Measurements from ENCODE around the gene CDRT4.

The CDRT4 gene

DNA sequence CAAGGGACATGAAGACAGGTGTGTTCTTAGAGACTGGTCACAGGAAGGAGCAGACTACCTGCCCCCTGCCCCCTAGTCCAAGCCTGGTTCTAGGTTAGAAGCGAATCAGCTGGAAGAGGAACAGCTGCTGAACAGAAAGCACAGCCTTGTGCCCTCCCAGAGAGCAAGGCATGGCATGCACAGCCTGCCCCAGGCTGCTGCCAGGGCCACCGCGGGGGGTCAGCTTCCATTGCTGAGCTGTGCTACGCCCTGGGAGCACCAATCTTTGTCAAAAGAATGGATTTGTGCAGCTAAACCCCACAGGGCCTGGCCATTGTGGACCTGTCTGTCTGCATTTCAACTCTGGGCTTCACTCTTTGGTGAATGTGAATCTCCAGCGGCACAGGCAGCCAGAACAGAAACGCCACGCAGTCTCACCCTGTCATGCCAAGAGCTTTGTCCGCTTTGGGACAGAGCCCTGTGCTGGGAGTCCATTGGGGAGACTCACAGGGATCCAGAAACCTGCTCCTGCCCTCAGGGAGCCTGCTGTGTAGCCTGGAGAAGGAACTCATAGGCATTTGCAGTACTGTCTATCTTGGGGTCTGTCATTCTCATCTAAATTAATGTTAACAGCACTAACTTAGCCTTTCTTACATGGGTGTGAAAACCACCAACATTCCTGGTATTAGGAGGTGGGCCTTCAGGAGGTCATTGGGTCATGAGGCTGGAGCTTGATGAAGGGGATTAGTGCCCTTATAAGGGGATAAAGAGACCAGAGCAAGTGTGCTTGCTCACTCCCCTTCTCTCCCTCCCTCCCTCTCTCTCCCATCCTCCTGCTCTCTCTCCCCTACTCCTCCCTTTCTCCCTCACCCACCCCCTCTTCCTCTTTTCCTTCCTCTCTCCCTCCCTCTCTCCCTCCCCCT lies 25.6 kb upstream of the CDRT4 start:
- no peak for DNase-seq (ENCODE audit: low read depth in 2 of 2)

DNA sequence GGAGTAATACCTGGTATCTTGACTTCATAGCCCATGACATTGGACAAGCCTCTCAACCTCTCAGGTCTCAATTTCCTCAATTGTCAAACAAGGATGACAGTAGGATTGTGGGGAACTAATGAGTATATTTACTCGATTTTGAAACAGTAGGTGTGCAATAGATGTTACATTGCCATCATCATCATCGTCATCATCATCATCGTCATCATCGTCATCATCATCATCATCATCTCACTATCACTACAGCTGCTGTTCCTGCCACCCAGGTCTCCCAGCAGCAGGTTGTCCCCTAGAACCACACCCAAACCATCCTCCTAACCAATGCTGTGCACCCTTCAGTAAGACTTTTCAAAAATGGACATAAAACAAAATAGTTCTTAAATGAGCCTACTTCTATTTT lies 24.8 kb upstream of the CDRT4 start:
- no peak for DNase-seq (ENCODE audit: low read depth in 2 of 2)

DNA sequence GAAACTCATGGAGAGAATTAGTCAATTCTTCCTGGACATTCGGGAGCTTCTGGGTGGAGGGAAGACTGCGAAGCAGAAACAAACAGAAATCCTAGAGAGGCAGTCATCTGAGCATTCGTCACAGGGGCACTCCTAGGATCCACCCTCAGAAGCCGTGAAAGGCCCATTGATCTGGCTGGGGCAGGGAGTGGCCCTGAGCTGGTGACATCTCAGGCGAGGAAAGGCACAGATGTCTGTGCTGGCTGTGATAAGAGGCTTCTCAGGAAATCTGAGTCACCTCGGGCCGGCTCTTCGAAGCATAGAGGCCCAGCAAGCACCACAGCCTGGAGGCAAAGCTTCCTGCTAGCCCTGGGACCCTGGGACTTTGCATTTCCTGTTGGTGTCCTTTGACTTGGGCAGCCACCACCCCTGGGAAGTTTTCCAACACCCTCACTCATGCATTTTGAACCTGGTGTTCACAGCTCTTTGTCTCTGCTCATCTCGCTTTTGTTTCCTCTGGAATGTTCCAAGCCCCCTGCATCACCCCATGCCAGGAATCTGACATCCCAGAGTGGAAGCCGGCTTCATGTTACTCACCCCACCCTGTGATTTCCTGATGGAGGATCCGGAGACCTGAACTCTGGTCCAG lies 23.3 kb upstream of the CDRT4 start:
- DNase-seq (ENCODE audit: low read depth in 2 of 2), result no peak

GRCh38 chr17:15488557-15488956 lies 21.1 kb upstream of the CDRT4 start:
- DNase-seq (ENCODE audit: low read depth in 2 of 2), result no peak

DNA sequence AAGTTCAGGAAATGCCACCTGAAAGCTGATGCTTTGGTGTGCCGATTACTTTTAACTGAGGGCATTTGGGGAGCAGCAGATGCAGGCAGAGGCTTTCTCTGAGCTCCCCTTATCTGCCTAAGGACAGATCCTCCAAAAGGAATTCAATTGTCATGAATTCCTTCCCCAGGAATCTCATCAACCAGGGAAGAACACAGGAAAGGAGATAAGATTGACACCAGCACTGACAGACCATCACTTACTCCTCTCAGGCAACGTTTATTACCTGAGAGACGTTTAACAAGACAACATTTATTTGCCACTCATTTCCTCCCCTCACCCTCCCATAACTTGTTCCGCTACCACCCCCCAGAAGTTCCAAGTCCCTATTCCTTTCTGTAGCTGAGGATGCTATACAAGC lies 17.6 kb upstream of the CDRT4 start:
- no peak for DNase-seq (ENCODE audit: low read depth in 2 of 2)

- no peak for DNase-seq (ENCODE audit: low read depth in 2 of 2)
These were observed 16.0 kb upstream of the CDRT4 start for GRCh38 chr17:15483431-15483830.

- DNase-seq (ENCODE audit: low read depth in 2 of 2), result no peak
These were observed 15.1 kb upstream of the CDRT4 start for GRCh38 chr17:15482476-15482875.

DNA sequence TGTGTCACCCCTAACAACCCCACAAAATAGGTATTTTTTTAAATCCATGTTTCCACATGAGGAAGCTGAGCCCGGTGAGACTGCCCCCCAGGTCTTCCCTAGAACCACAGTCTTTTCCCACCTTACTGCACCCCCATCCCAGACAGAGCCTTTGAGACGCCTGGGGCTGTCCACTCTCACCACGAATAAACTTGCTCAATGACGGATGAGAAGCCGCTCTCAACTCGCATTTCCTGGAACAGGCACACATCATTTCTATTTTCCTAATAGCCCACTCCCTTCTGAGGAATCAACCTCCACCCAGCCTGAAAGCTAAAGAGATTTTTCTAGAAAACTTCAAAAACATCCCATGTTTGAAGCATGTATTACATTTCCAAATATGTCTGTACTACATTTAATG lies 14.1 kb upstream of the CDRT4 start:
- no peak for DNase-seq (ENCODE audit: low read depth in 2 of 2)

DNA sequence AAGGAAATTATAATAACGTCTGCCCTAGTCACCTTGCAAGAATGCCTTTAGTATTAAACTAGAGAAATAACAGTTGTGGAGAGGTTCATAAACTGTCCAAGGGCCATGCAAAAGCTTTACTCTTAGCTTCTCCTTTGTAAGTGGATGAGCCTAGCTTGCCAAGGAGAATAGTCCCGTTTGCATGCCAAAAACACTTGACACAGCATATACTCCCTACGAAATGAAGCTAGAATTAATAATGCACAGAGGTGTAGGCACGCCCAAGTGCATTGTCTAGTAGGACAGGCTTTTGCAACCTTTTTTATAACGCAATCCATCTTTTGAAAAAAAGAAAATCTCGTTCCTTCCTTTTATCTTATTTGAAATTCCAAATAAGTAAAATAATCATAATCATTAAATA lies 12.8 kb upstream of the CDRT4 start:
- DNase-seq (ENCODE audit: low read depth in 2 of 2), result no peak

GRCh38 chr17:15479703-15480102 lies 12.3 kb upstream of the CDRT4 start:
- DNase-seq (ENCODE audit: low read depth in 2 of 2), result no peak

DNA sequence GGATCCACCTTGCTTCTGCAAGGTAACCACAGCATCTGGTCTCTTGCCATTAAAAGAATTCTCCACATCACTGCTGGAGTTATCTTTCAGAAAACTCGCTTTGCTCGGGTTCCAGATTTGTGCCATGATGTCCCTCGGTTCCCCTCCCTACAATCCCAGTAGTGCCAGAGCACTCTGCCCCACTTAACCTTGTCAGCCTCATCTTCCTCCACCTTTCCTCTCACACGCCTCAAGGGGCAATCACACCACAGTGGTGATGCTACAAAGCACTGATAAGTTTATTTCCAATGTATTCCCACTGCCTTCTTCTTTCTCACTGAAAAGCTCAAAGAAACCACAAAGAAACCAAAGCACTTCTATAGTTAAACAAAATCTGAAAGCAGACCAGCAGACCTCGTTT lies 11.4 kb upstream of the CDRT4 start:
- DNase-seq (ENCODE audit: low read depth in 2 of 2), result no peak

DNA sequence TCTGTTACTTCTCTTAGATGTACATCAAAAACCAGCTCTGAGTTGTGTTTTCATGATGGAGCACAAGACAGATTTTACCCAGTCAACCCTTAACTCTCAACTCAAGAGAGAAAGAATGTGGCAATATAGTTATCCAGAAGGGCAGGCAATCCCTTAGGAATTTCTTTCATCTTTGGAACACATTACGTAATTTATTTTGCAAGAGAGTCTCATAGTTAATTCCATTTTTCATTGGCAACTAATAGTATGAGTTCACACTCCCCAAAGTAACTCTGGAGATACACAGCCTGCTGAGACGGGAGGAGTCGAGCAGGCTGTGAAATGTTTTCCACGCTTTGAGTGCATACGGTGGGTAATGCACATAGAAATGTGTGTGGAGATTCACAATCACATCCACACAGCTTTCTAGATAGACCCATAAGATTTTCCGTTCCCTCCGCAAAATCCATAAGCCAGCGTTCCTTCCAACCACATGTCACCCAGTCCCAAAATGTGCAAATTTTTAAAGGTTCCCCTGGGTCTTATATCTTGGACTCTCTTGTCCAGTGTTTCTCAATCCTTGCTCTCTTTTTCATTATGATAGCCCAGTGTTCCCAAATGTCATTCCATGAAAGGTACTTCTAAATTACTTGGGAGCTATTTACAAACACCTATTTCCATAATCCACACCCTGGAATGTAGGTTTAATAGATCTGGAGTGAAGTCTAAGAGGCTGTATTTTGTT lies 8.4 kb upstream of the CDRT4 start:
- DNase-seq (ENCODE audit: low read depth in 2 of 2), result no peak

GRCh38 chr17:15472891-15473290 lies 5.5 kb upstream of the CDRT4 start:
- DNase-seq (ENCODE audit: low read depth in 2 of 2), result no peak

GRCh38 chr17:15470536-15470935 lies 3.1 kb upstream of the CDRT4 start:
- DNase-seq (ENCODE audit: low read depth in 2 of 2), result no peak

DNA sequence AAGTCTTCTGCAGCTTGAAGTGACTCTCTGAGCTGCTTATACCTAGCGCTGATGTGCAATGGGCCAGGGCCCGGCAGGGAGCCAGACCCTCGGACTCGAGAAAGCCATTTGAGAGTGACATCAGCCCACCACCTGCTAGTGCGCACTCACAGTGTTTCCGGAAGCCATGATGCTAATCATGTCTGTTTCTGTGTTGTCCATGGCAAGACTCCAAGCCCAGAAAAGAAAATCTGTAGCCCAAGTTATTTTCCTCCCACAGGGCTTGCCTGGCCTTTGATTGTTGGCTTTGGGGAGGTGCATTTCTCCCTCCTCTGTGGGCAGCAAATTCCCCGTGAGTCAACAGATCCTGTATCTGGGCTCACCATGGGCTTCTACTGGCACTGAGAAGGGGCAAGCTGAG lies 1.8 kb upstream of the CDRT4 start:
- DNase-seq (ENCODE audit: low read depth in 2 of 2), result no peak

- DNase-seq (ENCODE audit: low read depth in 2 of 2), result no peak
These were observed 705 bp upstream of the CDRT4 start for GRCh38 chr17:15468126-15468525.

DNA sequence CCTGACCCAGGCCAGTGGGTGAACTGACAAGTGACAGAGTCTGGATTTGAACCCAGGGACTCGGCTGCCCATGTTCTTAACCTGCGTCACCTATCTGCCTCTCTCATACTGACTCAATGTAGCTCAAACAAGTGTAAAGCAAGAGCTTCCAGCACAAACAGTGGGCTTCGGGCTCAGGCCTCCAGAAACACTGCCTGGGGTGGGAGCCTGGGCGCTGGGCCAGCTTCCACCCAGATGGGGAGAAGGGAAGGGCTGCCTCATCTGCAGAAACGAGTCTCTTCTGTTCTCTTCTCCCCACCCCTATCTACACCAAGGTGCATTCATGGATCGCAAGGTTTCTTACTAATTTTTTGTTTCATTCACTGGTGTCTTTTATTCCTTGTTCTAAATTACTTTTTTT lies 1.3 kb downstream of the CDRT4 start:
- no peak for DNase-seq (ENCODE audit: low read depth in 2 of 2)

GRCh38 chr17:15465045-15465701 lies 2.2 kb downstream of the CDRT4 start:
- no peak for DNase-seq (ENCODE audit: low read depth in 2 of 2)

GRCh38 chr17:15464231-15464985 lies 3.0 kb downstream of the CDRT4 start:
- DNase-seq (ENCODE audit: low read depth in 2 of 2), result no peak

- DNase-seq (ENCODE audit: low read depth in 2 of 2), result no peak
These were observed 4.2 kb downstream of the CDRT4 start for GRCh38 chr17:15462976-15463772.

- DNase-seq (ENCODE audit: low read depth in 2 of 2), result no peak
These were observed 9.7 kb downstream of the CDRT4 start for GRCh38 chr17:15457723-15458094.

Measured in fibroblast of skin of left biceps (primary cell).